DOHH2 (cell line): ENCODE results near the gene ST3GAL4.
A peak's percentile ranks its signal among the peaks of the same experiment; 100 is the strongest.

Source experiments
- H3F3A ChIP-seq: fragments of 200-600 bp; sonication (generic), shearing (Covaris generic); 2 replicates; pipeline ENCODE4 v1.6.0; 2016; ENCODE audit warnings: antibody characterized with exemption, mild to moderate bottlenecking; ENCODE audit not compliant: control insufficient read depth, insufficient read depth
- H3K27ac ChIP-seq: fragments of 200-600 bp; sonication (generic); 2 replicates; pipeline ENCODE4 v1.5.1; 2014; ENCODE audit warnings: low read depth, mild to moderate bottlenecking, low read length, moderate library complexity
- H3K27me3 ChIP-seq: fragments of 200-600 bp; sonication (generic); 2 replicates; pipeline ENCODE4 v1.6.1; 2014; ENCODE audit warnings: mild to moderate bottlenecking, low read length, mixed read lengths; ENCODE audit not compliant: control insufficient read depth
- H3K36me3 ChIP-seq: fragments of 200-600 bp; sonication (generic); 2 replicates; pipeline ENCODE4 v1.6.1; 2014; ENCODE audit warnings: mild to moderate bottlenecking, low read length, moderate library complexity, mixed read lengths; ENCODE audit not compliant: control insufficient read depth
- H3K4me1 ChIP-seq: fragments of 200-600 bp; sonication (generic); 2 replicates; pipeline ENCODE4 v1.6.1; 2014; ENCODE audit warnings: mild to moderate bottlenecking, low read length, mixed read lengths; ENCODE audit not compliant: control insufficient read depth
- H3K4me2 ChIP-seq: fragments of 200-600 bp; sonication (generic); 2 replicates; pipeline ENCODE4 v1.6.0; 2014; ENCODE audit warnings: mild to moderate bottlenecking, low read length, moderate library complexity
- H3K4me3 ChIP-seq: fragments of 200-600 bp; sonication (generic); 2 replicates; pipeline ENCODE4 v1.5.1; 2014; ENCODE audit warnings: mild to moderate bottlenecking, low read length, mixed read lengths
- H3K79me2 ChIP-seq: fragments of 200-600 bp; sonication (generic); 2 replicates; pipeline ENCODE4 v1.6.1; 2014; ENCODE audit warnings: mild to moderate bottlenecking, low read length, mixed read lengths; ENCODE audit not compliant: control insufficient read depth
- H3K9me2 ChIP-seq: fragments of 200-600 bp; sonication (generic); replicated peaks from 2 replicates; pipeline ENCODE4 v1.6.1; 2014; ENCODE audit warnings: mild to moderate bottlenecking, low read length, mixed read lengths; ENCODE audit not compliant: control insufficient read depth
- H3K9me3 ChIP-seq: fragments of 200-600 bp; sonication (generic); 2 replicates; pipeline ENCODE4 v1.6.1; 2014; ENCODE audit warnings: antibody characterized with exemption, low read length, mixed read lengths; ENCODE audit not compliant: control insufficient read depth, insufficient read depth
- H4K20me1 ChIP-seq: fragments of 200-600 bp; sonication (generic); 2 replicates; pipeline ENCODE4 v1.6.0; 2014; ENCODE audit warnings: low read depth, mild to moderate bottlenecking, antibody characterized with exemption, low read length, moderate library complexity; ENCODE audit not compliant: control insufficient read depth, insufficient read depth
- CTCF ChIP-seq: fragments of 200-600 bp; sonication (generic); IDR thresholded peaks from one replicate; pipeline ENCODE4 v1.5.1; 2014; ENCODE audit warnings: antibody characterized with exemption, mild to moderate bottlenecking, low read depth, low read length; ENCODE audit not compliant: poor library complexity, severe bottlenecking
- EZH2phosphoT487 ChIP-seq: fragments of 200-600 bp; sonication (generic); IDR thresholded peaks from 2 replicates; pipeline ENCODE4 v1.6.1; 2017; ENCODE audit warnings: borderline replicate concordance, mild to moderate bottlenecking, antibody characterized with exemption, low read length, moderate library complexity, mixed read lengths

Gene ST3GAL4

GRCh38 chr11:126391970-126392632 lies 36.6 kb downstream of the ST3GAL4 start:
- Histone ChIP-seq H3K9me3 (no peaks in the 10 kb centered on the region), H3K27me3 (no peaks in the 10 kb centered on the region), H3K4me1 (peaks cover 8% of the 10 kb centered on the region), H3K36me3 (no peaks in the 10 kb centered on the region), H3K4me2 (no peak overlapping the region), H3K27ac (no peak overlapping the region), H3F3A (no peaks in the 10 kb centered on the region), H3K9me2 (no peaks in the 10 kb centered on the region), H3K79me2 (no peaks in the 10 kb centered on the region), H3K4me3 (no peak overlapping the region), H4K20me1 (no peaks in the 10 kb centered on the region)
- peak; percentile 13 for TF ChIP-seq CTCF
- TF ChIP-seq EZH2phosphoT487 = no peak

GRCh38 chr11:126392633-126393013 lies 37.1 kb downstream of the ST3GAL4 start:
- no peak overlapping the region for H3K4me2 ChIP-seq
- H3K9me3 ChIP-seq = no peaks in the 10 kb centered on the region
- H3K9me2 ChIP-seq = no peaks in the 10 kb centered on the region
- H3F3A ChIP-seq = no peaks in the 10 kb centered on the region
- no peaks in the 10 kb centered on the region for H3K79me2 ChIP-seq
- H3K4me1 ChIP-seq = peaks cover 8% of the 10 kb centered on the region
- TF ChIP-seq EZH2phosphoT487 (no peak), CTCF (no peak)
- H3K27ac ChIP-seq = no peak overlapping the region
- no peaks in the 10 kb centered on the region for H4K20me1 ChIP-seq
- no peak overlapping the region for H3K4me3 ChIP-seq
- no peaks in the 10 kb centered on the region for H3K27me3 ChIP-seq
- H3K36me3 ChIP-seq = no peaks in the 10 kb centered on the region

- no peak for TF ChIP-seq EZH2phosphoT487
- TF ChIP-seq CTCF = no peak
Observed at GRCh38 chr11:126393143-126393542, 37.7 kb downstream of the ST3GAL4 start.

More at GRCh38 chr11:126393143-126393542, 37.7 kb downstream of the ST3GAL4 start:
- Histone ChIP-seq H3K9me3 (no peaks in the 10 kb centered on the region), H4K20me1 (no peaks in the 10 kb centered on the region), H3K4me2 (no peak overlapping the region), H3K27ac (no peak overlapping the region), H3K9me2 (no peaks in the 10 kb centered on the region), H3F3A (no peaks in the 10 kb centered on the region), H3K79me2 (no peaks in the 10 kb centered on the region), H3K4me3 (no peak overlapping the region), H3K4me1 (peaks cover 8% of the 10 kb centered on the region), H3K36me3 (no peaks in the 10 kb centered on the region), H3K27me3 (no peaks in the 10 kb centered on the region)
